IMR-90 (cell line): Measurements from ENCODE around the gene CD80. TPM values are rescaled to one million over a fixed set of nuclear protein-coding genes. Genes with fewer than 3 reads are reported as not detected.

Source experiments
- ATAC-seq: fragments of 200-7000 bp; cut with Tn5 transposase; 2 replicates; pipeline ENCODE4 v1.9.1; 2020; ENCODE audit warnings: low read depth, mild to moderate bottlenecking, moderate library complexity
- BruUV-seq: library from RNA; stranded (reverse); fragments of 400-500 nt; replicated peaks from 2 replicates; lab custom pipeline; 2021; lab: Mats Ljungman, UMichigan
- CTCF ChIA-PET: fragments of 300-600 bp; formaldehyde crosslinking; extraction: SDS; loops from one replicate; lab custom pipeline; 2021; ENCODE audit warnings: antibody characterized with exemption; lab: Yijun Ruan, JAX
- POLR2A ChIA-PET: fragments of 300-600 bp; sonication (Branson Sonifier 250); formaldehyde crosslinking; loops from one replicate; lab custom pipeline; 2022; ENCODE audit warnings: antibody characterized with exemption; ENCODE audit not compliant: unreplicated experiment; lab: Charles Lee
- DNase-seq: peaks from one replicate; pipeline ENCODE4 v3.0.0; 2013
- H2AFZ ChIP-seq: replicated peaks from 2 replicates; pipeline ENCODE3; 2013; ENCODE audit warnings: low read length, mild to moderate bottlenecking; ENCODE audit not compliant: poor library complexity
- H2AK5ac ChIP-seq: 2 replicates; pipeline ENCODE4 v1.6.1; 2013; ENCODE audit warnings: low read depth, low read length, inconsistent platforms
- H2AK9ac ChIP-seq: replicated peaks from 2 replicates; pipeline ENCODE3; 2013; ENCODE audit warnings: mild to moderate bottlenecking, low read depth, low read length, moderate library complexity; ENCODE audit not compliant: poor library complexity
- H2BK120ac ChIP-seq: 2 replicates; pipeline ENCODE4 v1.6.1; 2013; ENCODE audit warnings: low read depth, low read length, inconsistent platforms
- H2BK15ac ChIP-seq: 3 replicates; pipeline ENCODE4 v1.6.1; 2013; ENCODE audit warnings: low read depth, low read length, inconsistent platforms
- H2BK20ac ChIP-seq: 2 replicates; pipeline ENCODE4 v1.6.1; 2013; ENCODE audit warnings: low read depth, mild to moderate bottlenecking, inconsistent platforms, low read length, moderate library complexity
- H2BK5ac ChIP-seq: 2 replicates; pipeline ENCODE4 v1.6.1; 2013; ENCODE audit warnings: mild to moderate bottlenecking, low read depth, low read length, inconsistent platforms; ENCODE audit not compliant: poor library complexity, severe bottlenecking
- H3K14ac ChIP-seq: replicated peaks from 2 replicates; pipeline ENCODE4 v1.6.1; 2013; ENCODE audit warnings: low read depth, low read length, inconsistent platforms
- H3K18ac ChIP-seq: 2 replicates; pipeline ENCODE4 v1.6.1; 2013; ENCODE audit warnings: low read depth, low read length, control low read depth
- H3K23ac ChIP-seq: 2 replicates; pipeline ENCODE4 v1.6.1; 2013; ENCODE audit warnings: low read depth, low read length, inconsistent platforms
- H3K27ac ChIP-seq: 2 replicates; pipeline ENCODE4 v1.5.1; 2013; ENCODE audit warnings: mild to moderate bottlenecking, control low read depth, low read length; ENCODE audit not compliant: insufficient read depth
- H3K27me3 ChIP-seq: 2 replicates; pipeline ENCODE4 v1.6.1; 2013; ENCODE audit warnings: low read length; ENCODE audit not compliant: control insufficient read depth, insufficient read depth
- H3K36me3 ChIP-seq: 2 replicates; pipeline ENCODE4 v1.6.1; 2013; ENCODE audit warnings: low read length, mixed read lengths; ENCODE audit not compliant: control insufficient read depth, insufficient read depth
- H3K4ac ChIP-seq: 2 replicates; pipeline ENCODE4 v1.6.1; 2013; ENCODE audit warnings: low read depth, low read length, inconsistent platforms
- H3K4me1 ChIP-seq: 2 replicates; pipeline ENCODE4 v1.6.1; 2013; ENCODE audit warnings: low read length, mixed read lengths; ENCODE audit not compliant: control insufficient read depth, insufficient read depth
- H3K4me2 ChIP-seq: 2 replicates; pipeline ENCODE4 v1.6.1; 2013; ENCODE audit warnings: low read depth, mild to moderate bottlenecking, control low read depth, low read length, moderate library complexity
- H3K4me3 ChIP-seq: 2 replicates; pipeline ENCODE4 v1.5.1; 2013; ENCODE audit warnings: low read depth, mild to moderate bottlenecking, control low read depth, low read length, moderate library complexity; ENCODE audit not compliant: insufficient read depth
- H3K56ac ChIP-seq: 2 replicates; pipeline ENCODE4 v1.6.1; 2013; ENCODE audit warnings: low read length, inconsistent platforms; ENCODE audit not compliant: insufficient read depth; ENCODE audit errors: extremely low read depth
- H3K79me1 ChIP-seq, 2 experiments: 2 replicates each; pipeline ENCODE4 v1.6.1; 2013; ENCODE audit warnings: low read length in 2 of 2, inconsistent platforms in 1 of 2, low read depth in 1 of 2
- H3K9ac ChIP-seq: 2 replicates; pipeline ENCODE4 v1.6.1; 2013; ENCODE audit warnings: low read depth, low read length, control low read depth
- H3K9me1 ChIP-seq: 2 replicates; pipeline ENCODE4 v1.6.1; 2013; ENCODE audit warnings: low read length, inconsistent platforms; ENCODE audit not compliant: insufficient read depth
- H3K9me3 ChIP-seq: 2 replicates; pipeline ENCODE4 v1.6.1; 2013; ENCODE audit warnings: low read length; ENCODE audit not compliant: control insufficient read depth, insufficient read depth
- H4K20me1 ChIP-seq: 2 replicates; pipeline ENCODE4 v1.6.1; 2013; ENCODE audit warnings: low read length, inconsistent platforms; ENCODE audit not compliant: insufficient read depth
- H4K5ac ChIP-seq: 2 replicates; pipeline ENCODE4 v1.6.1; 2013; ENCODE audit warnings: mild to moderate bottlenecking, low read depth, low read length, control low read depth
- H4K8ac ChIP-seq, 2 experiments: 2 replicates each; pipeline ENCODE4 v1.6.1; 2013; ENCODE audit warnings: low read depth in 2 of 2, low read length in 2 of 2, control low read depth in 1 of 2, inconsistent platforms in 1 of 2
- H4K91ac ChIP-seq: 2 replicates; pipeline ENCODE4 v1.6.1; 2013; ENCODE audit warnings: low read depth, low read length, inconsistent platforms; ENCODE audit not compliant: insufficient read depth
- BHLHE40 ChIP-seq: fragments of 150-350 bp; IDR thresholded peaks from 2 replicates; pipeline ENCODE4 v1.6.1; 2016; ENCODE audit warnings: mild to moderate bottlenecking, low read depth, low read length
- CEBPB ChIP-seq: IDR thresholded peaks from 2 replicates; pipeline ENCODE4 v1.6.1; 2012; ENCODE audit warnings: low read depth, low read length, improper control_type of control experiment
- CHD1 ChIP-seq: IDR thresholded peaks from 2 replicates; pipeline ENCODE4 v1.6.1; 2012; ENCODE audit warnings: low read depth, low read length, improper control_type of control experiment
- CTCF ChIP-seq: conservative IDR thresholded peaks from 2 replicates; pipeline ENCODE4 v1.5.1; 2012; ENCODE audit warnings: mild to moderate bottlenecking, low read depth, low read length, improper control_type of control experiment
- FOS ChIP-seq: fragments of 150-350 bp; IDR thresholded peaks from 2 replicates; pipeline ENCODE4 v1.6.1; 2016; ENCODE audit warnings: low read depth, low read length
- MAFK ChIP-seq: IDR thresholded peaks from 2 replicates; pipeline ENCODE4 v1.6.1; 2012; ENCODE audit warnings: low read depth, low read length, improper control_type of control experiment
- MAZ ChIP-seq: IDR thresholded peaks from 2 replicates; pipeline ENCODE4 v1.6.1; 2012; ENCODE audit warnings: low read depth, mild to moderate bottlenecking, low read length, improper control_type of control experiment, moderate library complexity, borderline replicate concordance
- MXI1 ChIP-seq: IDR thresholded peaks from 2 replicates; pipeline ENCODE4 v1.6.1; 2012; ENCODE audit warnings: low read depth, mild to moderate bottlenecking, low read length, moderate library complexity, borderline replicate concordance
- NFE2L2 ChIP-seq: fragments of 150-350 bp; IDR thresholded peaks from 2 replicates; pipeline ENCODE4 v1.6.1; 2016; ENCODE audit warnings: low read depth, mild to moderate bottlenecking, low read length
- POLR2A ChIP-seq: IDR thresholded peaks from 2 replicates; pipeline ENCODE4 v1.6.1; 2012; ENCODE audit warnings: mild to moderate bottlenecking, low read depth, low read length
- RAD21 ChIP-seq: IDR thresholded peaks from 2 replicates; pipeline ENCODE4 v1.6.1; 2012; ENCODE audit warnings: low read length, improper control_type of control experiment
- RCOR1 ChIP-seq: IDR thresholded peaks from 2 replicates; pipeline ENCODE4 v1.6.1; 2012; ENCODE audit warnings: mild to moderate bottlenecking, low read length, improper control_type of control experiment; ENCODE audit not compliant: insufficient replicate concordance
- RFX5 ChIP-seq: IDR thresholded peaks from 2 replicates; pipeline ENCODE4 v1.8.0; 2012; ENCODE audit warnings: low read depth, mild to moderate bottlenecking, low read length, moderate library complexity
- SMC3 ChIP-seq: fragments of 150-350 bp; IDR thresholded peaks from 2 replicates; pipeline ENCODE4 v1.6.1; 2016; ENCODE audit warnings: low read depth, mild to moderate bottlenecking, antibody characterized with exemption, low read length, moderate library complexity
- USF2 ChIP-seq: fragments of 150-350 bp; IDR thresholded peaks from 2 replicates; pipeline ENCODE4 v1.6.1; 2017; ENCODE audit warnings: mild to moderate bottlenecking, antibody characterized with exemption, low read length, low read depth
- WGBS, 2 experiments: methylation state at CpG; one replicate each; pipeline versions ENCODE4 v1.1.5 to v1.1.7; 2013; ENCODE audit warnings: missing lambda C conversion rate in 2 of 2; ENCODE audit not compliant: insufficient read length in 1 of 2; ENCODE audit errors: extremely low coverage in 2 of 2; 5-methylcytosine and 5-hydroxymethylcytosine counted together
- dilution Hi-C: fragments of 300-500 bp; cut with HindIII; formaldehyde crosslinking; loops from one replicate; pipeline ENCODE4 v1.14.3; 2018; ENCODE audit warnings: low sequenced_read_pairs; ENCODE audit not compliant: unreplicated experiment
- in situ Hi-C: fragments of 300-500 bp; cut with MboI; formaldehyde crosslinking; loops from 3 replicates; pipeline ENCODE4 v1.14.3; 2019; ENCODE audit warnings: low sequenced_read_pairs, inconsistent platforms, mixed read lengths
- intact Hi-C: fragments of 100-400 bp; cut with micrococcal nuclease; formaldehyde crosslinking; loops from 2 replicates; pipeline ENCODE4 v1.10.0; 2022
- polyA plus RNA-seq, 3 experiments: library from polyadenylated mRNA; depleted of rRNA; stranded (reverse); fragments of >200 nt; gene quantifications; 2 replicates each; pipeline ENCODE4 v1.2.3, GENCODE V29; 2012; ENCODE audit warnings: low replicate concordance in 1 of 3
- total RNA-seq: library from RNA; depleted of rRNA; stranded (reverse); fragments of >200 nt; gene quantifications from 2 replicates; pipeline ENCODE4 v1.2.3, GENCODE V29; 2012
- TF ChIP-seq, protein P1 (sequence below): fragments of 150-350 bp; IDR thresholded peaks from 2 replicates; pipeline ENCODE4 v1.6.1; 2016; ENCODE audit warnings: low read depth, mild to moderate bottlenecking, low read length, moderate library complexity, borderline replicate concordance

Gene CD80
- total and polyA plus RNA-seq, 2 of the 4 experiments (the other 2 are of a cell fraction) = not detected

DNA sequence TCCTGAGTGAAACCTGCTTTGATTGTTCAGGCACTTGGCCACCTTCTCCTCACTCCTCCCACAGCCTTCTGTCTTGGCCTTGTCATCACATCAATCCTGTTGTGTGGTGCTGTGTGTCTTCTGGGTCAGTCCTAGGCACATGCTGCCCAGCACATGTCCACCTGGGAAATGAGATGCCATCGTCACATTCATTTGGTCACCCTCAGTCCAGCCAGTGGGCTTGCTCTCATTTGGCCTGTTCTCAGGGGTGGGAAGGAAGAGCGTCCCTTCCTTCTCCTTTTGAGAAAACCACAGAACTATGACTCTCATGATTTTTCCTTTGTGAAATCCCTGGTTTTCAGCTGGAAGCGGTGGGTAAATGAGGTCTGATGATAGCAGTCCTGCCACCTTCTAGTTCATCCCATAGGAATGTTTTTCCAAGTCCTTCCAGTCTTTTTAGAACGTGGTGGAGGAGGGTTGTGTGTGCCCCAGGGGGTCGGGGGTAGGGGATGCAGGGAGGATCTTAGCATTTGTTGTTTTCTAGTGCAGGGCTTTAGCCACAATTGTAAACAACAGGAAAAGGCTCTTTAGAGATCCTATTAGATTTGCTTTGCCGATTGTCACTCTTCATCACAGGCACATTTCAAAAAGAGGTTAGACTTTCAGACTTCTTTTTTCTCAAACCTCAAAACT, 29.8 kb upstream of the CD80 start:
- no peak for TF ChIP-seq POLR2A
- TF ChIP-seq FOS = no peak
- no peak for TF ChIP-seq USF2
- TF ChIP-seq RFX5 = no peak
- no peak for TF ChIP-seq RCOR1
- TF ChIP-seq SMC3 = no peak
- TF ChIP-seq, protein P1, sequence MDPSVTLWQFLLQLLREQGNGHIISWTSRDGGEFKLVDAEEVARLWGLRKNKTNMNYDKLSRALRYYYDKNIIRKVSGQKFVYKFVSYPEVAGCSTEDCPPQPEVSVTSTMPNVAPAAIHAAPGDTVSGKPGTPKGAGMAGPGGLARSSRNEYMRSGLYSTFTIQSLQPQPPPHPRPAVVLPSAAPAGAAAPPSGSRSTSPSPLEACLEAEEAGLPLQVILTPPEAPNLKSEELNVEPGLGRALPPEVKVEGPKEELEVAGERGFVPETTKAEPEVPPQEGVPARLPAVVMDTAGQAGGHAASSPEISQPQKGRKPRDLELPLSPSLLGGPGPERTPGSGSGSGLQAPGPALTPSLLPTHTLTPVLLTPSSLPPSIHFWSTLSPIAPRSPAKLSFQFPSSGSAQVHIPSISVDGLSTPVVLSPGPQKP = no peak
- no peak for TF ChIP-seq RAD21
- no peak for TF ChIP-seq BHLHE40
- no peak for TF ChIP-seq MAZ
- TF ChIP-seq MXI1 = no peak
- TF ChIP-seq CEBPB = no peak
- no peak for TF ChIP-seq MAFK
- no peak for TF ChIP-seq NFE2L2
- no peak for TF ChIP-seq CHD1
- no peak for TF ChIP-seq CTCF
- no peaks in the 10 kb centered on the region for H3K79me1 ChIP-seq
- no CpG with 5 or more reads among the region's 6 CpGs for WGBS, 2 experiments
- ChIA-PET POLR2A (no interaction called here), CTCF (no interaction called here)
- no peak overlapping the region for H2BK15ac ChIP-seq
- intact Hi-C loops = no loop called here
- H4K8ac ChIP-seq = no peak overlapping the region
- no peak overlapping the region for H2BK20ac ChIP-seq
- ATAC-seq (no peak), DNase-seq (no peak)
- no peak overlapping the region for H3K18ac ChIP-seq
- H3K4ac ChIP-seq = no peak overlapping the region
- H3K27ac ChIP-seq = no peak overlapping the region
- H4K5ac ChIP-seq = no peak overlapping the region
- dilution Hi-C loops = no loop called here
- no peak overlapping the region for H2BK5ac ChIP-seq
- no peak overlapping the region for H3K14ac ChIP-seq
- no peaks in the 10 kb centered on the region for H3K9me1 ChIP-seq
- no peaks in the 10 kb centered on the region for H3K4me1 ChIP-seq
- peaks cover 28% of the 10 kb centered on the region for H3K27me3 ChIP-seq
- BruUV-seq = no TSS peak
- no peaks in the 10 kb centered on the region for H3K36me3 ChIP-seq
- H2AK5ac ChIP-seq = no peak overlapping the region
- in situ Hi-C loops = loop anchor here (25.0 kb wide), 1 partner anchor 702 kb away; no protein-coding TSS in a partner anchor
- no peak overlapping the region for H2AFZ ChIP-seq
- no peak overlapping the region for H3K56ac ChIP-seq
- H4K91ac ChIP-seq = no peak overlapping the region
- no peaks in the 10 kb centered on the region for H3K9me3 ChIP-seq
- H4K20me1 ChIP-seq = no peaks in the 10 kb centered on the region
- no peak overlapping the region for H2AK9ac ChIP-seq
- no peak overlapping the region for H3K23ac ChIP-seq
- no peak overlapping the region for H3K4me2 ChIP-seq
- no peak overlapping the region for H3K9ac ChIP-seq
- H3K4me3 ChIP-seq = no peak overlapping the region
- no peak overlapping the region for H2BK120ac ChIP-seq
